GM12892 (cell line): ENCODE data around the gene SLC27A6.

ENCODE experiments used
- POLR2A ChIP-seq: IDR thresholded peaks from 2 replicates; pipeline ENCODE4 v1.6.1; 2011; ENCODE audit warnings: low read depth, low read length, control low read depth
- POLR2AphosphoS5 ChIP-seq: IDR thresholded peaks from 2 replicates; pipeline ENCODE4 v1.6.1; 2011; ENCODE audit warnings: low read depth, low read length, control low read depth
- TAF1 ChIP-seq: IDR thresholded peaks from 2 replicates; pipeline ENCODE4 v1.6.1; 2011; ENCODE audit warnings: low read depth, mild to moderate bottlenecking, control low read depth, low read length, borderline replicate concordance

DNA sequence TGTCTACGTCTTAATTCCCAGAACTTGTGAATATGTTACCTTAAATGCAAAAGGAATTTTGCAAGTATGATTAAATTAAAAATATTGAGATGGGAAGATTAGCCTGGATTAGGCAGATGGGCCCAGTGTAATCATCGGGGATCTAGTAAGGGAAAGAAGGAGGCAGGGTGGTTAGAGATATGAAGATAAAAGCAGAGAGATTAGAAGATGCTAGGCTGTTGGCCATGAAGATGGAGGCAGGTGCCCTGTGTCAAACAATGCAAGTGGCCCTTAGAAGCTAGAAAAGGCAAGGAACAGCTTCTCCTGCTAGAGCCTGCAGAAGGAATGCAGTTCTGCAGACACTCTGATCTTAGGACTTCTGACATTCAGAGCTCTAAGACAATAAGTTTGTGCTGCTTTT is 100.4 kb downstream of the SLC27A6 start:
- TF ChIP-seq TAF1, result no peak
- TF ChIP-seq POLR2A, result no peak
- TF ChIP-seq POLR2AphosphoS5, result no peak
